Tibial nerve (tissue), 4 donors: ENCODE measurements around the gene IL36A. TPM values are rescaled to one million over a fixed set of nuclear protein-coding genes. Genes with fewer than 3 reads are reported as not detected.

Experiments
- DNase-seq, 2 donors: peaks; one replicate each; pipeline ENCODE4 v3.0.0-alpha.2; 2019; ENCODE audit warnings: low spot score in 2 of 2
- H3K27ac ChIP-seq, 4 donors: fragments of 200-600 bp; sonication (generic) in 3 of 4; one replicate each; pipeline ENCODE4 v1.5.1; 2017 to 2019; ENCODE audit warnings: mild to moderate bottlenecking in 1 of 4
- H3K27me3 ChIP-seq, 2 donors: fragments of 200-600 bp; sonication (generic) in 1 of 2; one replicate each; pipeline versions ENCODE4 v1.5.1 to v1.6.0; 2017 to 2019
- H3K36me3 ChIP-seq, 3 donors: fragments of 200-600 bp; sonication (generic); one replicate each; pipeline ENCODE4 v1.5.1; 2018 to 2019
- H3K4me1 ChIP-seq, 4 donors: fragments of 200-600 bp; sonication (generic) in 3 of 4; one replicate each; pipeline ENCODE4 v1.5.1; 2017 to 2019
- H3K4me3 ChIP-seq, 4 donors: fragments of 200-600 bp; sonication (generic) in 3 of 4; one replicate each; pipeline ENCODE4 v1.5.1; 2017 to 2019; ENCODE audit warnings: mild to moderate bottlenecking in 1 of 4, moderate library complexity in 1 of 4
- H3K9me3 ChIP-seq, 4 donors: fragments of 200-600 bp; sonication (generic) in 3 of 4; one replicate each; pipeline ENCODE4 v1.5.1; 2017 to 2019
- EP300 ChIP-seq, 2 donors: sonication (generic); formaldehyde crosslinking; IDR thresholded peaks; one replicate each; pipeline ENCODE4 v1.6.1; 2017; ENCODE audit warnings: antibody characterized with exemption in 2 of 2, mild to moderate bottlenecking in 1 of 2
- POLR2A ChIP-seq, 2 donors: fragments of 450-650 bp; IDR thresholded peaks; one replicate each; pipeline ENCODE4 v1.6.1; 2017; ENCODE audit warnings: antibody characterized with exemption in 2 of 2, mild to moderate bottlenecking in 2 of 2, moderate library complexity in 2 of 2
- WGBS, 2 donors: methylation state at CpG; one replicate each; pipeline ENCODE4 v1.1.5; 2018; 5-methylcytosine and 5-hydroxymethylcytosine counted together
- total RNA-seq, 4 donors: library from RNA; depleted of rRNA; stranded (reverse); fragments of >200 nt; gene quantifications; one replicate each; pipeline ENCODE4 v1.1.0, GENCODE V29; 2016
- TF ChIP-seq, protein P1 (sequence below), 5 experiments: fragments of 200-600 bp in 3 of 5; fragments of 450-650 bp in 2 of 5; sonication (generic) in 3 of 5; IDR thresholded peaks; one replicate each; pipeline ENCODE4 v1.5.1; 2016 to 2019; ENCODE audit warnings: antibody characterized with exemption in 5 of 5, mild to moderate bottlenecking in 3 of 5, moderate library complexity in 2 of 5

The IL36A gene, protein sequence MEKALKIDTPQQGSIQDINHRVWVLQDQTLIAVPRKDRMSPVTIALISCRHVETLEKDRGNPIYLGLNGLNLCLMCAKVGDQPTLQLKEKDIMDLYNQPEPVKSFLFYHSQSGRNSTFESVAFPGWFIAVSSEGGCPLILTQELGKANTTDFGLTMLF
- not detected for total RNA-seq

DNA sequence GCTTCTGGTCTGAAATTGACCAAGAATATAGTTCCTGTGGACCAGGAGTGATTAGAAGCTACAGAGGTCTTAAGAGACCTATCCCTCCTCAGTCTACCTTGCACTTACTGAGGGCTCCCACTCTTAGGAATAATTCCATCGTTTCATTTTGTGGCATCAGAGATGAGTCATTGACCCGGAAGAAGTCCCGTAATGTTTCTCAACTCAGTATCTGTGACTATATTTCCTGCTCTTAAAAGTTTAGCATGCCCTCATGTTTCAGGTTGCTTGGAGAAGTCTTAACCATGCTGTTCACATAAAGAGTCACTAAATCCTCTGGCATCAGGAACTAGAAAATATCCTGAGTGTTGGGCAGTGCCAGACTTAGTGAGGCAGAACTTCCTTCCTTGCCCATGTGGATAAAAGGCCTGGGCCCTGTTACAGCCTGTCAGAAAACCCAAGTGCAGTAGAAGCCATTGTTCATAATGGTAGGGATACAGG lies at the start of gene IL36A:
Gene IL36A (plus strand): TSS at position 430 of the 480 bp plus-strand sequence. CDS start 413 bp downstream, outside the sequence.
- DNase-seq = no peak
- no peaks in the 10 kb centered on the region for H3K27me3 ChIP-seq
- peaks cover 0 to 13% (median 0%) of the 10 kb centered on the region in 4 donors for H3K9me3 ChIP-seq
- no peak within 1 kb of the TSS for H3K27ac ChIP-seq
- TF ChIP-seq EP300 (IDR thresholded peaks at IDR 0.05) (no peak), POLR2A (IDR thresholded peaks at IDR 0.05) (no peak)
- TF ChIP-seq, protein P1, sequence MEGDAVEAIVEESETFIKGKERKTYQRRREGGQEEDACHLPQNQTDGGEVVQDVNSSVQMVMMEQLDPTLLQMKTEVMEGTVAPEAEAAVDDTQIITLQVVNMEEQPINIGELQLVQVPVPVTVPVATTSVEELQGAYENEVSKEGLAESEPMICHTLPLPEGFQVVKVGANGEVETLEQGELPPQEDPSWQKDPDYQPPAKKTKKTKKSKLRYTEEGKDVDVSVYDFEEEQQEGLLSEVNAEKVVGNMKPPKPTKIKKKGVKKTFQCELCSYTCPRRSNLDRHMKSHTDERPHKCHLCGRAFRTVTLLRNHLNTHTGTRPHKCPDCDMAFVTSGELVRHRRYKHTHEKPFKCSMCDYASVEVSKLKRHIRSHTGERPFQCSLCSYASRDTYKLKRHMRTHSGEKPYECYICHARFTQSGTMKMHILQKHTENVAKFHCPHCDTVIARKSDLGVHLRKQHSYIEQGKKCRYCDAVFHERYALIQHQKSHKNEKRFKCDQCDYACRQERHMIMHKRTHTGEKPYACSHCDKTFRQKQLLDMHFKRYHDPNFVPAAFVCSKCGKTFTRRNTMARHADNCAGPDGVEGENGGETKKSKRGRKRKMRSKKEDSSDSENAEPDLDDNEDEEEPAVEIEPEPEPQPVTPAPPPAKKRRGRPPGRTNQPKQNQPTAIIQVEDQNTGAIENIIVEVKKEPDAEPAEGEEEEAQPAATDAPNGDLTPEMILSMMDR (IDR thresholded peaks at IDR 0.05) = no peak
- H3K4me1 ChIP-seq = no peaks in the 10 kb centered on the region
- H3K4me3 ChIP-seq = no peak within 1 kb of the TSS
- 77 to 89% methylated on average over 3 of the region's 3 CpGs for WGBS, 2 donors
- no peaks in the 10 kb centered on the region for H3K36me3 ChIP-seq

DNA sequence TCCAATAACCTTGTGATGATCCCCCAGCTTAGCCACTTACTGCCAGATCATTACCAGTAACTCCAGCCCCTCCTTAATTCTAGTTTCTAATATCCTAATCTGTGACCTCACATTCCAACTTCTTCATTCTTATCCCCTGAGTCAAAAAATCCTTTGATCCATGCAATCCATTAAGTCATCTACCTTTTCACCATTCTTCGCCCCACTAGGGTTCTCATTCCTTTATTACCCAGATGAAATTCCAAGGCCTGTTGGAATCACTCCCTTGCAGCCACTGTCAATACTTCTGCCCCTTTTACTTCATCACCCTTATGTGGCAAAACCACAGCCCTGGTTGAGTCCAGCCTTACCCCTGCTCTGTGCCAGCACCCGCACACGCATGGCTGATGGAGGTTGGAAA lies 47.7 kb upstream of the IL36A start:
- no peaks in the 10 kb centered on the region for H3K9me3 ChIP-seq
- no peaks in the 10 kb centered on the region for H3K36me3 ChIP-seq
- H3K4me3 ChIP-seq = no peak overlapping the region
- no peaks in the 10 kb centered on the region for H3K4me1 ChIP-seq
- DNase-seq = no peak
- no peak for TF ChIP-seq POLR2A (IDR thresholded peaks at IDR 0.05)
- TF ChIP-seq, protein P1 (IDR thresholded peaks at IDR 0.05) = no peak
- TF ChIP-seq EP300 (IDR thresholded peaks at IDR 0.05) = no peak
- H3K27me3 ChIP-seq = no peaks in the 10 kb centered on the region
- H3K27ac ChIP-seq = no peak overlapping the region
- WGBS, 2 donors = 95 to 98% methylated on average over 3 of the region's 3 CpGs

DNA sequence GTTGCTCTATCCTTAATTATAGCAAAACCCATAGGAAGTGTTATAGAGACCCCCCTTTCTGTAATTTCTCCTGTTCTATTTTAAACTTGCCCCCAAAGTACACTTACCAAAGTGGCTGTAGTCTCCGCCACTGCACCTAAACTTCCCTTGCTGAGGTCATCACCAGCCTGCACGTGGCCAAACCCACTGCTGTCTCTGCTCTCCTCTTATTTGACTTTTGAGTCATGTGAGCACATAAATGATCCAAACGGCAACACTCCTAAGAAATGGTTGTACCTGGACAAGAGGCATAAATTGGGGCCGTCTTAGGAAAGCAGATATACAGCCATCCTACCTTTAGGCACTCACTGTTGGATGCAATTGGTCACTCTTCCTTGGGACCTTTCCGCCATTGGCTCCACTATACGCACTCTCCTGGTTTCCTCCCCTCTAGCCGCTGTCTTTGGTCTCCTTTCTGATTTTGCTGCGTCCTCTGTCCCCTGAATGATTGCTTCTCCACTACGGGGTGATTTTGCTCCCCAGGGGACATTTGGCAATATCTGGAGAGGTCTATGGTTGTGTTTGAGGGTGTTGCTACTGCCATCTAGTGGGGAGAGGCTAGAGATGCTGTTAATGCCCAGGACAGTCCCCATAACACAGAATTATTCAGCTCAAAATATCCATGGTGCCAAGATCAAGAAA lies 46.7 kb upstream of the IL36A start:
- Histone ChIP-seq H3K27me3 (no peaks in the 10 kb centered on the region), H3K36me3 (no peaks in the 10 kb centered on the region), H3K27ac (no peak overlapping the region), H3K4me1 (no peaks in the 10 kb centered on the region), H3K9me3 (no peaks in the 10 kb centered on the region), H3K4me3 (no peak overlapping the region)
- TF ChIP-seq EP300 (IDR thresholded peaks at IDR 0.05) (no peak), POLR2A (IDR thresholded peaks at IDR 0.05) (no peak)
- TF ChIP-seq, protein P1 (IDR thresholded peaks at IDR 0.05) = peak; percentile 32 to 76 (median 60)
- peak in 1 of 2 donors; percentile 15 for DNase-seq
- WGBS, 2 donors = 47 to 51% methylated on average over 9 of the region's 9 CpGs

DNA sequence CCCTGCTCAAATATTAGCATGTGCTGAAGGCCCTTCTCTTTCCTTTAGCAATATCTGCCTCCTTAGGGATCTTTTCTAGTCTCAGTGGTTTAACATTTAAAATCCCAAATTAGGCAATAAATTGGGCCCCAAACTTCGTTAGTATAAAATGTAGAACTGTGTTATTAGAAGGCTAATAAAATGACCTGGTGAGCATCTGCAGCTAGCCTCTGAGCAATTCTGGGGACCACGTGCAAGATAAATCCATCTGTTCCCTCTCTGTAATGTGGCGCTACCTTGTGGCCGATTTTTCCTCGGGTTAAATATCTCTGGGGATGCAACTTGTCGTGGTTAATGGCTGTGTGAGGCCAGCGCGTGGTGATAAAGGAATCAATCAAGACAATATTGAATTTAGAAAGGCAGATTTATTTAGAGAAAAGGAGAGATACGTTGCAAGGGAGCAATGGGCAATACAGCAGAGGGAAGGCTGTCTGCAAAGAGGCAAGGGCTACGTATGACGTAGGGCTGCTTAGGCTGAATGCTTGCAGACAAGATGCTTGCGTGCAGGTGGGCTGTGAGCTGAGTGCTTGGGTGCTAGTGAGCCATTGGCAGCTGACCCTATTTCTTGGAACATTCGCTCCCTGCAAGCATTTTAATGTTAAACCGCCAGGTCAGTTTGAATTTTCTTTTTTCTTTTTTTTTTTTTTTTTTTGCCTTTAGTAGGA lies 46.0 kb upstream of the IL36A start:
- Histone ChIP-seq H3K36me3 (no peaks in the 10 kb centered on the region), H3K27me3 (no peaks in the 10 kb centered on the region), H3K27ac (no peak overlapping the region), H3K9me3 (no peaks in the 10 kb centered on the region), H3K4me1 (no peaks in the 10 kb centered on the region), H3K4me3 (no peak overlapping the region)
- TF ChIP-seq POLR2A (IDR thresholded peaks at IDR 0.05) = no peak
- TF ChIP-seq EP300 (IDR thresholded peaks at IDR 0.05) = no peak
- TF ChIP-seq, protein P1 (IDR thresholded peaks at IDR 0.05) = no peak
- DNase-seq = no peak
- 67 to 74% methylated on average over 14 of the region's 14 CpGs for whole genome bisulfite sequencing, 2 donors
